ENCODE results near the gene RAX.

The RAX gene

DNA sequence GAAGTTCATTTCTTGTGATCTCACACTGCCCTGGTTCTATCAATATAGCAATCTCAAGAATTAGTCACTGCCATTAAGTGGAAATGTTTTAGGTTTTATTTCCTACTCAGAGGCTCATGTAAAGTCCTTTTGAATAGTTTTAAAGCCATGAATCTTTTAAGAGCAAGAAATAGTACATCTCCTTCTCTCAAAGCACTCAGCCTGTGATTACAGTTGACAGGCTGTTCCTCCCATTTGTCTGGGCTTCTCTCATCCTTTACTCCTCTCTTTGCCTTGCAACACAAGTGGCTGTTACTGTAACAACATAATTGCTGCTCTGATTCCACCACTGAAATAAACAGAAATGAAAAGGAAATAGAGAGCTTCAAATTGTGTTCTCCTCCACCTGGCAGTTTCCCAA lies 34.9 kb downstream of the RAX start:
- no peak for DNase-seq

DNA sequence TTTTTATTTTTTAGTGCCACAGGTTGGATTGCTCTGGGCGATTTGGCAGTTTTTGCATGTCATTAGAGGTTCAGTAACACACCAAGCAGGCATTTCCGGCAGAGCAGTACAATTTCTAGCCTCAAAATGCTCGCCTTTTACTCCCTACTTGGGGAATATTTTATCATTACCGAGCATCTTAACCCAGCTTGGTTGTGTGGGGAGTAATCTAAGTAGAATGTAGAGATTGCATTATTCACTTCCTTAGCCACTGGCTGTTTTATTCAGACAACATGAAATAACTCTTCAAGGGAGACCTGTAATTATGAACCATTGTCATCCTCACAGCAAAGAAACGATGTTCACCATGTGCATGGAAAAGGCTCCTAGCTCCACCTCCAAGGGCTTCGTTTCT lies 40.2 kb downstream of the RAX start:
- no peak for DNase-seq

DNA sequence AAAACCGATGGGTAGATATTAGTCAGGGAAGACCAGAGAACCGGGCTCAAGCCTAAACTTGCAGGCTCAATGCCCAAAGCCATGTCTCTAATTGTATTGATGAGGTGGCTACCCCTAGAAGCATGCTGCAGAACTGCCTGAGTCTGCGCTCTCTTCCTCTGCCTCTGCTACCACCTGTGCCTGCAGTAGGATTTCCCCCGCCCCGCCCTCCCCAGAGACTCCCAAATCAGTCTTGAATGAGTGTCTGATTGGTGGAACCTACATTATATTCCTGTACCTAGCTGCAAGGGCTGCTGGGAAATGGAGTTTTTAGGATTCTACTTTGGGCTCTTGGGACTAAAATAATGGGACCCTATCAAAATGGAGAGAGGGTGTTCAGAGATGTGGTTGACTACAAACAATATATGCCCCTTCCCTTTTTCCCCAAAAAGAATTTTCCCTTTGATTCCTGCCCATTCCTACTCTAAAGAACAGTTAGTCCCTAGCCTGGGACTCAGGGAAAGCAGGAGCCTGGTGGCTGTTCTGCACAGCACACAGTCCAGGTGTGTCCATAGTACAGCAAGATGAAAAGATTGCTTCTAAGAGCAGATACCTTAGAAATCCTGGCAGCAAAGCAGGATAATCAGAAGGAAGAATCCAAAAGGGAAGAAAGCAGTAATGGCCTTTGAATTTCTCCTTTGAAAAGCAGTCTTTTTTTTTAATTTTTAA lies 40.8 kb downstream of the RAX start:
- DNase-seq: no peak

DNA sequence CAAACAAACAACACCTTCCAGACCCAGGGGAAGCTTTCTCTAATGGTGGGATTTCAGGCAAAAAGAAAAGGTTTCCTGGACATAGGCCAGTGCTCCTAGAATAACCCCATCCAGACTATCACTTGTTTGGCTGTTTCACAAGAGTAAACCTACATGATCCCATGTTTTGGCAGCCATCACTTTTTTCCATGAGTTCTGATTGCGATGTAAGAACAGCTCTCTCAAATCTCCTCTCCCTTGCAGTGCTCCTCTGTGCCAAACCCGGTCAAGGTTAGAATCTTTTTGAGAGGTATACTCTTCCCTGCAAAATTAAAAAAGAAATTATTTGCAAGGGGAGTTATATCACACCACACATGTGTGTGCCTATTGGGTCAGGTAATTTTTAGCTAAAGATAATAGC lies 41.4 kb downstream of the RAX start:
- no peak for DNase-seq

DNA sequence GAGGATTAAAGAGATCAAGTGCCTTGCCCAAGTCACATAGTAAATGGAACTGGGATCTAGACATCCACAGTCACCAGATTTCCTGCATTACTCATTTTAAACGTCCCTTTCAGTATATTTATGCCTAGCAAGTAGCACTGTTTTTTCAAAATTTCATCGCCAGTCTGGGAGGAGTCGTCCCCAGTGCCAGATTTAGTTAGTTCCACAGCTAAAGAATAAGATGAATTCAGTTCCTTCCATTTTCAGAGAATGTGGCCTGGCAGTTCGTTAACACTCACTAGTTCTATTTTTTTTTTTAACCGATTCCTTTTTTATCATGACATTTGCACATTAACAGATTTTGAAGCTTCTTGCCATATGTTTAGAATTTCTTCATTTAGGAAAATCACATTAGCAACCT lies 42.1 kb downstream of the RAX start:
- DNase-seq: no peak

DNA sequence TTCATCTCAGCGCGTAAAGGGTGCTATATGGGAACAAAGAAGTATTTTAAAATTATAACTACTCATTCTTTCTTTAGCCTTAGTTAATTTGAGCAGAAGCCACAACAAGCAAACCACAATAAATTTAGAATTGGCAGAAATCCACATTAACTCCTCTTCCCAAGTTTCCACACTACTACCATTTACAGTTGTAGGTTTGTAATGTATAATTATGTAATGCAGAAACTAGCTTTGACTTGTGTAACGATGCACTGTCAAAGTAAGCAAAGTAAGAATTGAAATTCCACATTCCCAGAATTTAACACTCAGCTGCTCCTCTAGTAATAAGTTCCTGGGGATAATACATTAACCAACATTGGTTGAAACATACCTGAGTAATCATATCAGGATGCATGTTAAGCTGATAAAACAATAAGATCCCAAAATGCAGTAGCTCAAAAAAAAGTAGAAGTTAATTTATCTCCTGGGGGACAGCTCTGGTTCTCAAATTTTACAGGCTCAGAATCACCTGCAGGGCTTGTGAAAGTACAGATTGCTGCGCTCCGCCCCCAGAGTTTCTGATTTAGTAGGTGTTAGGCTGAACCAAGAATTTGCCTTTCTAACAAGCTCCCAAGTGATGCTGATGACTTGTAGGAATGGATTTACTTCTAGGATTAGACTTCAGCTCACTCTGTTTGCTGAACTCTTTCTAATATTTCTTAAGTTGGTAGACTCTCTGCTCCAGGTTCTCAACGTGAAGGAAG lies 43.4 kb downstream of the RAX start:
- DNase-seq: no peak

DNA sequence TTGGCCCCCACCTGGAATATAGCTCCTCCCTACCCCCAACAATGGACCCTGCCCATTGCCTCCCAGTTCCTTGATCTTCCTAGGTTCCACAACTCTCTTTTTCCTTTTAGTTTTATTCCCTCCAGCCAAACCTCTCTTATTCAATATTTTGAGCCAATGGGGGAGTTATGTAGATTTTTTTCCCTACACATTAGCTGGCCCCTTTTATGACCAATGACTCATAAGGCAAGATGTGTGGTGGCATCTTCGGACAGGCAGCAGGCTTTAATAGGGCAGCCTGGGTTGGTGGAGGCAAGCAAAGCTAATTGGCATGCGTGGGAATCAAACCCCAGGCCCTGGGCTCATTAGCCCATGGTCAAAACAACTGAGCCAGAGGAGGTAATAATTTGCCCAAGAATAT lies 44.1 kb downstream of the RAX start:
- no peak for DNase-seq

DNA sequence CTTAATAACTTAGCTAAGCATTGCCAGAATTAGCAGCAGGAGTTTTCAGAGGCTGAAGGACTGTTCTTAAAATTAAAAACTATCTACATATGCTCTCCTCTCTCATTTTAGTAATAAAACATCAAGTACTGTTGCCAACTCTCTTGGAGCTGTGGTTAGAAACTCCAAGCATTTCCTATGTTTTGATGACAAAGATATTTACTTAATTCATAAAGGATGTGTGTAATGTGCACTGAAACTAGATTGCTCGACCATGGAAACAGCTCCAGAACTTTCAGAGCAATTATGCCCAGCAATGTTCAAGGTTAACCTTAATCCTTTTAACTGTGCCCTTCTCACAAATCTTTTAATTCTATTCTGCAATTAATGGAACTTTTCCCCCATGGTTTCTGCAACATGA lies 44.9 kb downstream of the RAX start:
- DNase-seq: no peak

DNA sequence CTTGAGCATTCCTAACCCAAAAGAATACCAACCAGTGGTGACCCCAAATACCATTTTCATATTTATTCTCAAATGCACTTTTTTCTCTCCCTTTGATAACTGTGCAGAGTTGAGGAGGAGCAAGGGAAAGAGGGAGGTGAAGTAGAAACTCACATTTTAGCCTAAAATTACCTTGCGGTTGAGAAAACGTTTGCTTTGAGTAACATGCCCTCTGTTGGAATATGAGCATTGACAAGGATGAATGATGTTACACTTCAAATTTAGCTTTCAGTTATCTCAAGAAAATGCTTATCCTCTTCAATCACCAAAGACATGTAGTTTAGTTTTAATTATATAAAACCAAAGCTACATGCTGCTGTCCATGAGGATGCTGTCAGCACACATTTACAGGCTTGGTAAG lies 50.9 kb downstream of the RAX start:
- DNase-seq: no peak

DNA sequence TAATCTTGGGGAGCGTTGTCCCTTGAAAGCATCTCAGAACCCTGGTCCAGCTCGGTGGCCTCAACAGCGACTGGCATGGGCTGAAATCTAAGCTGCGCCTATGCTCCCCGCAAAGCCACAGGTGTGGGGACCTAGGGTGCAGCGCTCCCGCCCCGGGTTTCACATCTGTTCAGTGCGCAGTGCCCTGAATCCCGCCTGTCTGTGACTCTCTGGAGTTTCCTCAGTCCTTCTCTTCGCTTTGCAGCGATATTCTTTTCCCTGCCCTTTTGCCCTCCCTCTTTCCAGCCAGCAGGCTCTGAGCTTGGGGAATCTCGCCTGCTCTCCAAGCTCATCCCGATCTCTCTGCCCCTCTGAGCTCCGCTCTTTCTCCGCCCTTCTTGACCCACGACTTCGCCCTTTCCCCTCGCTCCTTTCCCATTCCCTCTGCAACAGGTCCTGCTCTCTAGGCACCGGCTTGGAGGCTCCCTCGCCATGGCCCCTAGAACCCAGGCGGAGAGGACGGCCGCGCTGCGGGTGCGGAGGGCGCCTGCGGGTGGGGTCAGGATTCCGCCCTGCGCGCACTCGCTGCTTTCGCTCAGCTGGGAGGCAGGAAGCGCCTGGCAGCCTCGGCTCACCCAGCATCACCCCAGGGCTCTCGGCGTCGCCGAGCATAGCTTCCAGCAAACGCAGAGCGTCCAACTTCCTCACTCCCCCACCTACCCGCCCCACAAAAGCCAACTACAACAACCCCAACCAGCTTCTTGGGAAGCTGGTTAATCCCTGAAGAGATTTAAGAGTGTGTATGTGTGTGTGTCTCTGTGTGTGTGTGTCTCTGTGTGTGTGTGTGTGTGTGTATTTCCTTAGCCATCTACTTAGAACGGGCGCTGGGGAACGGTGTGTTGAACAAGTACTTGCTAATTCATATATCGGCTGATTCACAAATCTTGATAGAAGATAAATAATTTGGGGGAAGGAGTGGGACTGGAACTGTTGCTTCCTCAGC lies 52.2 kb downstream of the RAX start:
- DNase-seq: no peak

DNA sequence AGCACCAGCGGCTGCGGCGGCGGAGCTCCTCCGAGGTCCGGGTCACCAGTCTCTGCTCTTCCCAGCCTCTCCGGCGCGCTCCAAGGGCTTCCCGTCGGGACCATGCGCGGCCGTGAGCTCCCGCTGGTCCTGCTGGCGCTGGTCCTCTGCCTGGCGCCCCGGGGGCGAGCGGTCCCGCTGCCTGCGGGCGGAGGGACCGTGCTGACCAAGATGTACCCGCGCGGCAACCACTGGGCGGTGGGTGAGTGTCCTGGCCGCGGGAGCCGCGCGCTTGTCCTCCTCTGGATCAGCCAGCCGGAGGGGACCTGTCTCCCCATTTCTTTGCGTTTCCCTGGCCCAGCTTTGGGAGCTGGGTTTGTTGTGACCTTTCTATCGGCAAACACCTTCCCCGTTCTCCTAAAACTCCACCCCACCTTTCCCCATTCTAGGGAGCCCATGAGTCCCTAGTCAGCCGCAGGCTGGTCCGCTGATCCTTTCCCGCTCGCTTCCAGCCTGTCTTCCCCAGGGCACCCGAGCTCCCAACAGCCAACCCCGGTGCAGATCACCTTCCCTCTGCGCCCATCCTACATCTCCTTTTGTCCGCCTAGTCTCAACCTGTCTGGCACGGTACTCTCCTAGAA lies 53.0 kb downstream of the RAX start:
- DNase-seq: no peak

DNA sequence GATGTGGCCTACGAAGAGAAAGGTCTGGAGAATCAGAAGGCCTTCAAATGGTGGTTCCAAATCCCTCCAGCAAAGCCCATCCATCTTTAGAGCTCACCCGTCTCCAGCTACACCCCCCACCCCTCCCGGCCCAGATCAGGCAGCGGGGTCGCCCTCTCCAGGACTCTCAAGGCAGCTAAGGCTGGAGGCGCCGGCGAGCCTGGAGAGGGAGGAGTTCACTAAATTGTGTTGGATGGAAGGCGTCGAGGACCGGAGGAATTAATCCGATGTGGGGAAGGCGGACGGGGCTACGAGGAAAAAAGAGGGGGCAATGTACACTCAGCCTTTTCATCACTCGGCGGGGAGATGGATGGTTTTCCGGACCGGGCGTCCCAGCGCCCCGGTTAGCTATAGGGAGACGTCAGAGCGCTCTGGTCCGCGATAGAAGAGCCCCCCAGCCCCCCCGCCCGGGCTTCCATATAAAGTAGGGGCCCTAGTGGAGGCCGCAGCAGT lies 53.5 kb downstream of the RAX start, which contains the start of gene GRP:
Gene GRP (plus strand): TSS at position 487 of the 492 bp plus-strand sequence. CDS start 108 bp downstream, outside the sequence.
- DNase-seq: no peak

DNA sequence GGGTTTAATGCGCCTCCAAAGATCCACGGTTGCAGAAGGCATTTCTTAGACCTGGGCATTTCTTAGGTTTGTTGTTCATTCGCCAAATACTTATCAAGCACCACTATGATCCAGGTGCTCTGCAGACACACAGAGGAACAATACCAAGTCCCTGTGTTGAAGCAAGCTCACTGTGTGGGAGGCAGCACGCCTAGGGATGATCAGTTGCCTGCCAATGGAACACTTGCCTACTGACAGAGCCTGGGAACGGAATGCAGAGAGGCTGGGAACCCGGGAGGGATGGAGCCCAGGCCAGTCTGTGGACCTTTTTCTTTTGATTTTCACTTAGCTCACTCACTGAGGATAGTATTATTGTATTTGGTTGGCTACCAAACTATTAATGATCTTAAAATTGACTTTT lies 55.2 kb downstream of the RAX start:
- DNase-seq: no peak
